ENCODE data around the gene ZNF213. TPM values are rescaled to one million over a fixed set of nuclear protein-coding genes. Genes with fewer than 3 reads are reported as not detected.
"Not testable (repeated sequence)": the region's sequence is repeated elsewhere in the genome, so short reads cannot be mapped to it uniquely, and the experiment has no call there.

Gene ZNF213
- total and polyA plus RNA-seq, 4 donors = 7.8 to 13.1 (median 11.5) TPM

- no peaks in the 10 kb centered on the region for H3K36me3 ChIP-seq (ENCODE audit: control insufficient read depth in 4 of 4, insufficient read depth in 4 of 4, low read length in 4 of 4)
- H3K27ac ChIP-seq (ENCODE audit: low read depth in 1 of 2, low read length in 1 of 2) = no peak overlapping the region
- no peak overlapping the region for H3K4me3 ChIP-seq
- no peak for TF ChIP-seq CTCF (IDR thresholded peaks at IDR 0.05; ENCODE audit: control extremely low read depth, extremely low read depth)
- WGBS, 2 donors = 12 to 13% methylated on average over 39 of the region's 39 CpGs
- H3K4me1 ChIP-seq (ENCODE audit: control insufficient read depth in 5 of 5, insufficient read depth in 5 of 5, low read length in 5 of 5) = peaks cover 0 to 6% (median 0%) of the 10 kb centered on the region in 5 donors
- ATAC-seq (ENCODE audit: insufficient read depth, low FRiP score) (no peak), DNase-seq (no peak)
- H3K9ac ChIP-seq (ENCODE audit: insufficient read depth in 1 of 2, low read length in 2 of 2) = no peak overlapping the region
- H3K27me3 ChIP-seq (ENCODE audit: control insufficient read depth in 3 of 3, insufficient read depth in 3 of 3, low read length in 2 of 3) = peaks cover 0 to 92% (median 85%) of the 10 kb centered on the region in 3 donors
- H3K9me3 ChIP-seq (ENCODE audit: control insufficient read depth in 4 of 4, insufficient read depth in 3 of 4, low read length in 3 of 4) = peaks cover 0 to 4% (median 0%) of the 10 kb centered on the region in 4 donors
Measured at GRCh38 chr16:3175157-3176093, 40.6 kb downstream of the ZNF213 start.

GRCh38 chr16:3179651-3180050 lies 44.8 kb downstream of the ZNF213 start:
- no peak for DNase-seq
- H3K36me3 ChIP-seq (ENCODE audit: control insufficient read depth in 4 of 4, insufficient read depth in 4 of 4, low read length in 4 of 4) = no peaks in the 10 kb centered on the region
- H3K4me3 ChIP-seq = no peak overlapping the region
- H3K9me3 ChIP-seq (ENCODE audit: control insufficient read depth in 4 of 4, insufficient read depth in 3 of 4, low read length in 3 of 4) = peaks cover 0 to 11% (median 0%) of the 10 kb centered on the region in 4 donors
- no peak overlapping the region for H3K9ac ChIP-seq (ENCODE audit: insufficient read depth in 1 of 2, low read length in 2 of 2)
- no peak for ATAC-seq (ENCODE audit: insufficient read depth, low FRiP score)
- peaks cover 0 to 14% (median 7%) of the 10 kb centered on the region in 5 donors for H3K4me1 ChIP-seq (ENCODE audit: control insufficient read depth in 5 of 5, insufficient read depth in 5 of 5, low read length in 5 of 5)
- H3K27me3 ChIP-seq (ENCODE audit: control insufficient read depth in 3 of 3, insufficient read depth in 3 of 3, low read length in 2 of 3) = peaks cover 0 to 98% (median 86%) of the 10 kb centered on the region in 3 donors
- H3K27ac ChIP-seq (ENCODE audit: low read depth in 1 of 2, low read length in 1 of 2) = no peak overlapping the region
- no peak for TF ChIP-seq CTCF (IDR thresholded peaks at IDR 0.05; ENCODE audit: control extremely low read depth, extremely low read depth)
- 74 to 84% methylated on average over 8 of the region's 8 CpGs for WGBS, 2 donors

- no peak for DNase-seq
- H3K36me3 ChIP-seq (ENCODE audit: control insufficient read depth in 4 of 4, insufficient read depth in 4 of 4, low read length in 4 of 4) = no peaks in the 10 kb centered on the region
- peaks cover 0 to 97% (median 88%) of the 10 kb centered on the region in 3 donors for H3K27me3 ChIP-seq (ENCODE audit: control insufficient read depth in 3 of 3, insufficient read depth in 3 of 3, low read length in 2 of 3)
- no peak for ATAC-seq (ENCODE audit: insufficient read depth, low FRiP score)
- no peak for TF ChIP-seq CTCF (IDR thresholded peaks at IDR 0.05; ENCODE audit: control extremely low read depth, extremely low read depth)
- WGBS, 2 donors = 21 to 36% methylated on average over 21 of the region's 21 CpGs
- H3K4me1 ChIP-seq (ENCODE audit: control insufficient read depth in 5 of 5, insufficient read depth in 5 of 5, low read length in 5 of 5) = peaks cover 0 to 14% (median 5%) of the 10 kb centered on the region in 5 donors
- H3K9me3 ChIP-seq (ENCODE audit: control insufficient read depth in 4 of 4, insufficient read depth in 3 of 4, low read length in 3 of 4) = peaks cover 0 to 10% (median 0%) of the 10 kb centered on the region in 4 donors
- H3K27ac ChIP-seq (ENCODE audit: low read depth in 1 of 2, low read length in 1 of 2) = no peak overlapping the region
- no peak overlapping the region for H3K4me3 ChIP-seq
- no peak overlapping the region for H3K9ac ChIP-seq (ENCODE audit: insufficient read depth in 1 of 2, low read length in 2 of 2)
Measured at GRCh38 chr16:3180445-3180878, 45.6 kb downstream of the ZNF213 start.

- H3K4me3 ChIP-seq = not testable (repeated sequence)
- 34 to 44% methylated on average over 8 of the region's 8 CpGs for WGBS, 2 donors
Measured at GRCh38 chr16:3182293-3182607, 47.4 kb downstream of the ZNF213 start.

More at GRCh38 chr16:3182293-3182607, 47.4 kb downstream of the ZNF213 start:
- H3K27me3 ChIP-seq (ENCODE audit: control insufficient read depth in 3 of 3, insufficient read depth in 3 of 3, low read length in 2 of 3) = peaks cover 0 to 96% (median 88%) of the 10 kb centered on the region in 3 donors
- H3K9ac ChIP-seq (ENCODE audit: insufficient read depth in 1 of 2, low read length in 2 of 2); H3K27ac ChIP-seq (ENCODE audit: low read depth in 1 of 2, low read length in 1 of 2); DNase-seq; H3K36me3 ChIP-seq (ENCODE audit: control insufficient read depth in 4 of 4, insufficient read depth in 4 of 4, low read length in 4 of 4); ATAC-seq (ENCODE audit: insufficient read depth, low FRiP score): not testable (repeated sequence)
- peaks cover 0 to 14% (median 5%) of the 10 kb centered on the region in 5 donors for H3K4me1 ChIP-seq (ENCODE audit: control insufficient read depth in 5 of 5, insufficient read depth in 5 of 5, low read length in 5 of 5)
- peaks cover 0 to 12% (median 0%) of the 10 kb centered on the region in 4 donors for H3K9me3 ChIP-seq (ENCODE audit: control insufficient read depth in 4 of 4, insufficient read depth in 3 of 4, low read length in 3 of 4)
